Stimulated activated naive CD8-positive, alpha-beta T cell treated with anti-CD3 and anti-CD28 coated beads, Interleukin-15, amount 100 ng/mL, for 72 hours (primary cell): ENCODE measurements around the gene CHST12.

Source experiments
- ATAC-seq: fragments of 150-1000 bp; cut with Tn5 transposase; 2 replicates; pipeline ENCODE4 v1.10.0; 2021; ENCODE audit warnings: mild to moderate bottlenecking, moderate library complexity
- DNase-seq, 2 donors: peaks; one replicate each; pipeline ENCODE4 v3.0.0; 2021 to 2022
- H3K27ac Mint-ChIP-seq, 2 donors: one replicate each; pipeline ENCODE4 v1.8.0; 2022; ENCODE audit warnings: mild to moderate bottlenecking in 2 of 2, mixed read lengths in 2 of 2, moderate library complexity in 2 of 2
- H3K27me3 Mint-ChIP-seq: one replicate; pipeline ENCODE4 v1.8.0; 2022; ENCODE audit warnings: mixed read lengths
- H3K4me1 Mint-ChIP-seq: one replicate; pipeline ENCODE4 v1.8.0; 2022; ENCODE audit warnings: mild to moderate bottlenecking, mixed read lengths
- H3K4me3 Mint-ChIP-seq, 2 donors: one replicate each; pipeline ENCODE4 v1.8.0; 2022; ENCODE audit warnings: mild to moderate bottlenecking in 2 of 2, mixed read lengths in 2 of 2, moderate library complexity in 1 of 2
- H3K9me3 Mint-ChIP-seq, 2 donors: one replicate each; pipeline ENCODE4 v1.8.0; 2022; ENCODE audit warnings: mixed read lengths in 2 of 2

Gene CHST12

DNA sequence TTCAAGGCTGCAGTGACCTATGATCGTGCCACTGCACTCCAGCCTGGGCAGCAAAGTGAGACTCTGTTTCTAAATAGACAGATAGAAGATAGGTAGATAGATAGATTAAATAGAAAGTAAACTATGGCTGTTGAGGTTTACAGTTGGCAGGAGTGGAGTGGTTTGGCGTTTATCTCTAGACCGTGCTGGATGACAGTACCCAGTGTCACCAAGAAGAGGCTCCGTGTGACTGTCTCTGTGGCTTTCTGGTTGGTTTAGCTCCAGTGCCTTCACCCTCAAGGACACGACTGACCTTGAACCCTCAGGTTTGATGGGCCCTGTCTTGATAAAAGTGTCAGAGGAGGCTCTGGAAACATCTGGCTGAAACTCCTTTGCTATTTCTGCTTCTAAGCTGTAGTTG is 31.7 kb downstream of the CHST12 start:
- no peaks in the 10 kb centered on the region for H3K27me3 Mint-ChIP-seq
- no peak for DNase-seq
- no peak overlapping the region for H3K27ac Mint-ChIP-seq
- no peak overlapping the region for H3K4me3 Mint-ChIP-seq
- H3K4me1 Mint-ChIP-seq: no peaks in the 10 kb centered on the region
- H3K9me3 Mint-ChIP-seq: peaks cover 4 to 8% of the 10 kb centered on the region in 2 donors
- ATAC-seq: no peak

DNA sequence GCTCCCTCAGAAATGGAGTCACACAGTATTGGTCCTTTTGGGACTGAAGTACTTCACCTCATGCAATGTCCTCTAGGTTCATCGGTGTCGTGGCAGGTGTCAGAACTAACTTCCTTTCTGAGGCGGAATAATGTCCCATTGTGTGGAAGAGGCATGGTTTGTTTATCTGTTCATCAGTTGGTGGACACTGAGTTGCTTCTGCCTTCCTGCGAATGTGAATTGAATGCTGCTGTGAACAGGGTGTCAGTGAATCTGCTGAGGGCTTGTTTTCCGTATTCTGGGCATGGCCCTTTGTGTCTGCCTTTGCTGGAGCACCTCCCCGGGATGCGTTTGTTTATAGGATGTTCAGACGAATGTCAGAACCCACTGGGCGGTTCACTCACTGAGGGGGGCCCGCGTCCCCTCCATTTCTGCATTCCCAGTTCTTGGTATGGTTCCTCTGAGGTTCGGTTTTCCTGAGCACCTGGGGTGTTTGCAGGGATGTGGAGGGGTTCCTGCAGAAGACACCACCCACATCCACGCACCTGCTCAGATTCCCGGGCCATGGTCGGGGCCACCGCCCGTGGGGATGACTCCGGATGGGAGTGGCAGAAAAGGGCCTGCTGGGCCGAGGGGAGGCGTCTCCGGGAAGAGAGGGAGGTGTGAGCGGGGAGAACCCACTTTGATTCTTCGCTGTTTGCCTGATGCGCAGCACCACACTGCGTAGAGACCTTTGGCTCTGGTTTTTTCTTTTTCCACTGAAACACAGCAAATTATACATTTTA is 33.1 kb downstream of the CHST12 start:
- Mint-ChIP-seq H3K4me1 (no peaks in the 10 kb centered on the region), H3K9me3 (no peaks in the 10 kb centered on the region), H3K27me3 (no peaks in the 10 kb centered on the region), H3K4me3 (no peak overlapping the region), H3K27ac (no peak overlapping the region)
- no peak for ATAC-seq
- no peak for DNase-seq

DNA sequence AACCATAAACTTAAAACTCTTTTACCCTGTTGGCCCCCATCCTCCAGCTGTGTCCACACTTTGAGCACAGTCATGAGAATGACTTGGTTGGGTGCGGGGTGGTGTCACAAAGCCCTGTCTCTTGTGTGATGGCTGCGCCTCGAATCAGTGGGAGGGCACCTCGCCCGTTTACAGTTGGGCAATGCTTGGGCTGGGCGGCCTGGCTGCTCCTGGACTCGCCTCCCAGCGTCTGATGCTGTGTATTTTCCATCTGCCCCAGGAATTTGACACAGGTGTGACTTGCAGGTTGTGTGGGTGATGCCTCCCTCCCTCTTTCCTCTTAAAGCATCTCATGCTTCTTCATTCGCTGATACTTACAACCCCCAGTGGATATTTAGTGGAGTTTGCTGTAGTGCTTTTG is 33.7 kb downstream of the CHST12 start:
- no peaks in the 10 kb centered on the region for H3K27me3 Mint-ChIP-seq
- H3K9me3 Mint-ChIP-seq: no peaks in the 10 kb centered on the region
- ATAC-seq (no peak), DNase-seq (no peak)
- no peaks in the 10 kb centered on the region for H3K4me1 Mint-ChIP-seq
- no peak overlapping the region for H3K27ac Mint-ChIP-seq
- H3K4me3 Mint-ChIP-seq: no peak overlapping the region

DNA sequence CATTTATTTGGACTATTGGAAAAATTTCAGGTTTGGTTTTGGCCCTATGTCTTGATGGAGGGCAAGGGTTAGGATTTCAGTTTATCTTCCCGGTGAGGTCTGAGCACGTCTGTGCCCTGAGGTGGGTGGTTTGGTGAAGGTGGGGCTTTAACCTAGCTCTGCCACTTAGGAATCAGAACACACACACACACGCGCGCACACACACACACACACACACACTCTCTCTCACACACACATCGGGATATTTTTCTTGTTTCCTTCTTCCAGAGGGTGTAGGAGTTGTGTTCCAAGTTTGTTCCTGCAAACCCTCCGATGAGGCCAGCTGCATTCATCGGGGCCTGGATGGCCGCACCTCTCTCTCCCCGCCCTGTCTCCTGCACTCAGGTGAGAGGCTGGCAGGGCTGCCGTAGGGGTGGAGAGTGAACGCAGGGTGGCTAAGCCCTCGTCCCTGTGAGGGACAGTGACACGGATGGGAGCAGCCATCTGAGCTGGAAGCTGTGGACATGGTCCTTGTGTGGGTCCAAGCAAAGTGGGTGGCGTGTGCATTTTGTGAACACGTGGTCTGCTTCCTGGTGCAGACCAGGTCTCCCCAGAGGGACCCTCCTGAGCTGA is 34.2 kb downstream of the CHST12 start:
- ATAC-seq (no peak), DNase-seq (no peak)
- Mint-ChIP-seq H3K4me3 (no peak overlapping the region), H3K27ac (no peak overlapping the region), H3K4me1 (no peaks in the 10 kb centered on the region), H3K27me3 (no peaks in the 10 kb centered on the region), H3K9me3 (no peaks in the 10 kb centered on the region)

DNA sequence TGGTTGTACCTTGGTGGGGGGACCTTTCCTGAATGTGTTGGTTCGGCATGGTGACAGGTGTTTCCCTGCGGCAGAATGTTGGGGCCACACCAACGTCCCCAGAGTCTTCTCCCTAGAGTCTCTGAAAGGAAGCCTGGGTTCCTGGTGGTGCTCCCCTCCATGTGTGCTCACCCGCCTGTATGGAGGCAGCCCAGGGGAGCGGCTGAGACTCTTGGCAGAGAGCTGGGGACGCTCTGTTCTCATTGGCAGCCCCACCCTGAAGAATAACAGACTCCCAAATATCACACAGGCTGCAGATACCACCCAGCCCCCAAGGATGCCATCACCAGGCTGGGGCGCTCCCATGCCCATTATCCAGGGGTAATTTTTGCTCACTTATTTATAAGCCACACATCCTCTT is 34.8 kb downstream of the CHST12 start:
- H3K4me1 Mint-ChIP-seq: no peaks in the 10 kb centered on the region
- ATAC-seq (no peak), DNase-seq (no peak)
- no peaks in the 10 kb centered on the region for H3K9me3 Mint-ChIP-seq
- H3K27me3 Mint-ChIP-seq: no peaks in the 10 kb centered on the region
- H3K4me3 Mint-ChIP-seq: no peak overlapping the region
- H3K27ac Mint-ChIP-seq: no peak overlapping the region

DNA sequence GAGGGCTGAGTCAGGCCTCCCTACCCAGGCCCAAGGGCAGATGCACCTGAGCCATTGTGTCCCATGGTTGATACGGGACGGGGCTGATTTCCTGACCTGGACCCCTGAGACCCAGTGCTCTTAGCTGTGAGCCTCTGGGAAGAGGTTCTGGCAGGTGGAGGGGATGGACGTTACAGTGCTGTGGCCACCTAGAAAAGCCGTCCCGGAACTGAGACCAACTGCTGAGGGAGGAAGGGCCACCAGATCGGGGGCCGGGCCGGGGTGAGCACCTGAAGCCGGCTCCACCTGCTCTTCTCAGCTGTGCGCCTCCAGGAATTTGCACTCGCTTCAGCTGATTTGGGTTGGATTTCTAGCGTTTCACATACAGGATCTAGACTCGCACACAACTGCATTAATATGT is 35.4 kb downstream of the CHST12 start:
- Mint-ChIP-seq H3K4me3 (no peak overlapping the region), H3K27ac (no peak overlapping the region), H3K27me3 (no peaks in the 10 kb centered on the region), H3K9me3 (no peaks in the 10 kb centered on the region), H3K4me1 (no peaks in the 10 kb centered on the region)
- no peak for ATAC-seq
- DNase-seq: no peak

DNA sequence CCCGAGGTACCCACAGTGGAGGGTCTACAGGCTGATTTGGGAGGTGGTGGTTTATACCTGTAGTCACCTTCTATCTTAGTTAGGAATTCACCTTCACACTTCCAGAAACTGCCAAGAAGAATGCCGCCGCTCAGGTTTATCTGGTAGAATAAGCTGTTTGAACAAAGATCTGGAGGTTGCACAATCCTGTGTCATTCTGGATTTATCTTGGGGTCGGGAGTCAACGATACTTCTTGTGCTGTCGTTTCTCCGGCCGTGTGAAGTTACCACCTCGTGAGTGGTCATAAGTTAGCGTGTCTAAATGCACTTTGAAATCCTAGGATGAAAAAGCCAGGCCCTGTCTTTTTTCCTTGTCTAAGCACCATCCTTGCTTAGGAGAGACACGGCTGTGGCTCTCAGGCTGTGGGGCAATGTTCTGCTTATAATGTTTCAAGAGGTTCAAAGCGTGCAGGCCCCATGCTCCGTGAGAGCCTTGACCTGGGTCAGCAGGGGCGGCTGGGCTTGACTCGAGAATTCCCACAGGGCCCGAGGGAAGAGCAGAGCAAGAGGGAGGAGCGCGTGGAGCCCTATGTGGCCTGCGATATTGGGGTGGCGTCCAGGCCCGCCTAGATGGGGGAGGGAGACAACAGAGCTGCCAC is 37.3 kb downstream of the CHST12 start:
- no peaks in the 10 kb centered on the region for H3K27me3 Mint-ChIP-seq
- no peak overlapping the region for H3K4me3 Mint-ChIP-seq
- ATAC-seq (no peak), DNase-seq (no peak)
- peak overlapping the region in 1 of 2 donors; percentile 72 for H3K27ac Mint-ChIP-seq
- no peaks in the 10 kb centered on the region for H3K9me3 Mint-ChIP-seq
- no peaks in the 10 kb centered on the region for H3K4me1 Mint-ChIP-seq

DNA sequence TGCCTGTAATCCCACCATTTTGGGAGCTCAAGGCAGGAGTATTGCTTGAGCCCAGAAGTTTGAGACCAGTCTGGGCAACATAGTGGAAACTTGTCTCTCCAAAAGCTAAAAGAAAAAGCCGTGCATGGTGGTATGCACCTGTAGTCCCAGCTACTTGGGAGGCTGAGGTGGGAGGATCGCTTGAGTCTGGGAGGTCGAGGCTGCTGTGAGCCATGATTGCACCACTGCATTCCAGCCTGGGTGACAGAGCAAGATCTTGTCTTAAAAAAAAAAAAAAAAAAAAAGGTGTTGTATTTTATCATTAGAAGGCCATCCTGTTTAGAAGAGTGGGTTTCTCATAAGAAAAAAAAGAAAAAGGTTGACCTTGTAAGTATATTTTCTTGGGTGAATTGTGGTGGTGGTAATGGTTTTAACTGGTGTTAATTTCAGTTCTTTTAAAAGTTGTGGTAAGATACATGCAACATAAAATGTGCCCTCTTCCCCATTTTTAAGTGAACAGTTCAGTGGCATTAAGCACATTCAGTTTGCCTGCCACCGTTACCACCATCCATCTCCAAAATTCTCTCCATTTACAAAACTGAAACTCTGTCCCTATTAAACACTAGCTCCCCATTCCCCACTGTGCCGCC is 38.1 kb downstream of the CHST12 start:
- DNase-seq (no peak), ATAC-seq (no peak)
- Mint-ChIP-seq H3K4me3 (no peak overlapping the region), H3K4me1 (no peaks in the 10 kb centered on the region), H3K27me3 (no peaks in the 10 kb centered on the region), H3K27ac (no peak overlapping the region), H3K9me3 (no peaks in the 10 kb centered on the region)

DNA sequence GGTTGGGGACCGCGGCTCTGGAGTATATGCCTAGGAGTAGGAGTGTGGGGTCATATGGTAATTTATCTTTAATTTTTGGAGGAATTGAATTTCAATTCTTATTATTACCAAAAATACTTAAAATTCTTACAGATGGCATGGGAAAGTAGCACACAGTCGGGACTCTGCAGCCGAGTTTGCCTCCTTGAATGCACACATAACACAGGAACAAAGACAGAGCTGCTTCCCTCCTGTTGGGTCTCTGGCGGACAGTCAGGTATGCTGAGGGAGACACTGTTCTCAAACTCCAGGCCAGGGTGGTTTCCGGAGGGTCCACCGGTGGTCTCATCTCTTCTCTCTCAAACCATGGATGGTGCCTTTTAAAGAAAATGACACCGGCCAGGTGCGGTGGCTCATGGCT is 40.1 kb downstream of the CHST12 start:
- no peaks in the 10 kb centered on the region for H3K4me1 Mint-ChIP-seq
- H3K9me3 Mint-ChIP-seq: no peaks in the 10 kb centered on the region
- H3K4me3 Mint-ChIP-seq: no peak overlapping the region
- no peaks in the 10 kb centered on the region for H3K27me3 Mint-ChIP-seq
- no peak for DNase-seq
- H3K27ac Mint-ChIP-seq: no peak overlapping the region
- no peak for ATAC-seq

DNA sequence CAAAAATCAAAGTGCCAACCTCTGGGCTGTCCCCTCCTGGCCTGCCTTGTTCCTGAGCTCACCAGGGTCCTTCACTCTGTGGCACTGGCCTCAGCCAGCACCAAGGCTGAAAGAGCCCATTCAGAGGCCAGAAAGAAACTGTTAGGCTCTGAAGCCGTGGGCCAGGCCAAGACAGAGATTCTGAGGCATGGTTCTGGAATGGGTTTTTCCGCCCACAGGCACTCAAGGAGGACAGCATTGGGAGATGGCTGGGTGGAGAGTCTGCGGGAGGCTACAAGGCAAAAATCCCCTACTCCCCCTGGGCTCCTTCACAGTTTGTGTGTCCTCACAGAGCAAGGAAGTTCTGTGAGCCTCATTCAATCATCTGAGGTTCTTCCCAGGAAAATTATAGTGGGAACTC is 41.1 kb downstream of the CHST12 start:
- no peak overlapping the region for H3K4me3 Mint-ChIP-seq

DNA sequence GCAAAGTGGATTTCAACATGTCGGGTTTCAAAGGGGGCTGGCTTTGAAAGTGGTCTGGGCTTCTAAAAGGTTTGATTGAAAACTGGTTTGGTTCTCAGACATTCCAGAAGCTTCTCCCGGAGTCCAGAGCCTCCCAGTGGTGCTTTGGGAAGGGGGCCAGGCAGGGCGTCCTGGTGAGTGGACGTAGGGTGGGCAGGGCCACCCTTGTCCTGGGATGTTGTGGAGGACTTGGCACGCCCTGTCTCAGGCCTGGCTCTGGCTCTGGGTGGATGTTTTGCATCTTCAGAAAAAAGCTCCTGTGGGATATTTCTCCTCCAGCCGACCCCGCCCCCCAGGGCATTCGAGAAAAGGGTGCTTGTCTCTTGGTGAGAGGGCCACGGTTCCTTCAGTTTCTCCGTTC is 41.6 kb downstream of the CHST12 start:
- Mint-ChIP-seq H3K9me3 (no peaks in the 10 kb centered on the region), H3K4me3 (no peak overlapping the region), H3K4me1 (no peaks in the 10 kb centered on the region), H3K27me3 (no peaks in the 10 kb centered on the region), H3K27ac (peak overlapping the region in 1 of 2 donors; percentile 71)
- DNase-seq (no peak), ATAC-seq (no peak)

More for the DNA sequence above, 41.1 kb downstream of the CHST12 start:
- H3K27me3 Mint-ChIP-seq: no peaks in the 10 kb centered on the region
- ATAC-seq (no peak), DNase-seq (no peak)
- peak overlapping the region in 1 of 2 donors; percentile 48 for H3K27ac Mint-ChIP-seq
- no peaks in the 10 kb centered on the region for H3K4me1 Mint-ChIP-seq
- H3K9me3 Mint-ChIP-seq: no peaks in the 10 kb centered on the region

DNA sequence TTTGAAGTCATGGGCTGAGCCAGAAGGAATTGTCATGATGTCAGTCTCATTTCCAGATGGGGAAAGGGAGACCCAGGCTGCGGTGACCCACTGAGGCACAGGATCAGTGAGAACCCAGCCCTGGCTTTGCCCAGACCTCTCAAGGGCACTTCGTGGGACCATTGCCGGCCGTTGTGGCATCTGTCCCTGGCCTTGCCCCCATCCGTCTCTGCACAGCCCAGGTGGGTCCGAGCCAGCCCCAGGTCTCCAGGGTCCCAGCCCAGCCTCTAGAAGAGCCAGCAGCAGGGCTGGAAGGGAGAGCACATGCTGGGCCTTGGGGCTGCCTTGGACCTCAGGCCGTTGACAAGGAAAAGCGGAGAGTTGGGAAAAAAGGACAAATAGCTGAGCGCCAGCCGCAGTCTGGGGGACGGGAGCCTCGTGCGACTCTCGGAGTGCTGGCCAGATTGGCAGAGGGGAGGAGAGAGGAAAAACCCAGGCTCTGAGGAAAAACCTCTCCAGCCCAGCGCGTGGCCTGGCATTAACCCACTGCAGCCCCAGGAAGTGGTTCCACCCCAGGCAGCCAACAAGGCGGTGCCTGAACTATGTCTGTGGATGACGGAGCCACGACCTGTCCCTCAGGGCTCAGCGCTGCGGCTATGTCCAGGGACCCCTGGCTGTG is 42.6 kb downstream of the CHST12 start:
- H3K27me3 Mint-ChIP-seq: no peaks in the 10 kb centered on the region
- peaks cover under 1% of the 10 kb centered on the region for H3K4me1 Mint-ChIP-seq
- no peak overlapping the region for H3K4me3 Mint-ChIP-seq
- H3K9me3 Mint-ChIP-seq: no peaks in the 10 kb centered on the region
- ATAC-seq (no peak), DNase-seq (no peak)
- H3K27ac Mint-ChIP-seq: no peak overlapping the region

DNA sequence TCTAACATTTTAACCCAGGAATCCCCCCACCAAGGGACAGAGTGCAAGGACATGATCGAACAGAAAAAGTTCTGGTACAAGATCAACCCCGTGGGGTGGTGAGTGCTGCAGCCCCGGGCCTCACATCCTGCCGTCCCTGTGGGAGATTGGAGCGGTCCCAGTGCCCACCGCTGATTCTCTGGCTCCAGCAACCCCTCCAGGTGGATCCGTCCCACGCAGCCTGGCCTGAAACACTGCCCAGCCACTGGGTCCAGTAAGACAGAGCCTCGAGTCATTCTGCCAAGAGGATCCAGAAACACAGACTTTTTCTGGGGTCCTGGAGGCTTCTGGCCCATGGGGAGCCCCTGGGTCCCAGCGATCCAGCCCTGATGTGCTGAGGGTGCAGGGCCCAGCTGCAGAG is 43.3 kb downstream of the CHST12 start:
- no peaks in the 10 kb centered on the region for H3K9me3 Mint-ChIP-seq
- no peak overlapping the region for H3K27ac Mint-ChIP-seq
- ATAC-seq (no peak), DNase-seq (no peak)
- H3K27me3 Mint-ChIP-seq: no peaks in the 10 kb centered on the region
- H3K4me1 Mint-ChIP-seq: peaks cover 7% of the 10 kb centered on the region
- H3K4me3 Mint-ChIP-seq: no peak overlapping the region

DNA sequence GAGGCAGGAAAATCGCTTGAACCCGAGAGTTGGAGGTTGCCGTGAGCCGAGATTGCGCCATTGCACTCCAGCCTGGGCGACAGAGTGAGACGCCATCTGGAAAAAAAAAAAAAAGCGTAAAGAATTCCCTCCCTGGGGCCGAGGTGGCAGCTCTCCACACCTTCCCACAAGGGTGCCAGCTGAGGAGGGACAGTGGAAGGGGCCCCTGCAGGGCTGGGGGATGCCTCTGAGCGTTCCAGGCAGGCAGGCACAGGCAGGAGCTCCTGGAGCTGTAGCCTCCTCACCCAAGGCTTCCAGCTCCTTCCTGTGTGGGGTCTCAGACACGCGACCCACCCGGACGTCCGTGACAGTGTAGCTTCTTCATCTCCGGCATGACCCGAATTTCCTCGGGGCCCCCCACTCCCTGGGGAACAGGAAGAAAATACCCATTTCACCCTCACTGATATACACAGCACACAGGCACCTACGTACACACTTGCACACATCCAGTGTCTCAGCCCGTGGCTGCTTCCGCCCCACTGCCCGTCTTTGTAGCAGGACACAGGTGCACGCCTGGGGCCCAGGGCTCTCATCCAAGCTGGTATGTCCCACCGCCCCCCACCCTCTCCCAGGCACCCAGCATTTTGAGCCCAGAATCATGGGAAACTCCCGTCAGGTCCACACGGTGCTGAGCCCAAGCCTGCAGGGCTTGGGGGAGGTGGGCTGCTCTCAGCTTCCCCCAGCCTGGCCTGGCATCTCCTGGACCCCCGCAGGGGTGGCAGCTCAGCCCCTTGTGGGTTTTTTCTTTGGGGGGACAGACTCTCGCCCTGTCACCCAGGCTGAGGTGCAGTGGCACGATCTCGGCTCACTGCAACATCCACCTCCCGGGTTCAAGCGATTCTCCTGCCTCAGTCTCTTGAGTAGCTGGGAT is 47.0 kb downstream of the CHST12 start:
- Mint-ChIP-seq H3K9me3 (no peaks in the 10 kb centered on the region), H3K4me3 (no peak overlapping the region), H3K4me1 (peaks cover 13% of the 10 kb centered on the region), H3K27me3 (no peaks in the 10 kb centered on the region), H3K27ac (no peak overlapping the region)
- DNase-seq: no peak
- no peak for ATAC-seq
